WTC11 (cell line): ENCODE measurements around the gene GDF11. TPM values are rescaled to one million over a fixed set of nuclear protein-coding genes. Genes with fewer than 3 reads are reported as not detected.

Experiments used
- ATAC-seq: fragments of 200-7000 bp; cut with Tn5 transposase; 2 replicates; pipeline ENCODE4 v1.10.0; 2021; ENCODE audit warnings: mild to moderate bottlenecking, moderate library complexity
- CTCF ChIA-PET: fragments of 300-600 bp; sonication (Branson Sonifier 250); formaldehyde crosslinking; loops from one replicate; lab custom pipeline; 2021; ENCODE audit warnings: antibody characterized with exemption; lab: Charles Lee
- POLR2A ChIA-PET: fragments of 350-600 bp; sonication (Branson Sonifier 250); formaldehyde crosslinking; loops from one replicate; lab custom pipeline; 2021; ENCODE audit warnings: antibody characterized with exemption; lab: Charles Lee
- DNase-seq: peaks from one replicate; pipeline ENCODE4 v3.0.0; 2021; ENCODE audit warnings: low spot score
- H3K27ac Mint-ChIP-seq: 2 replicates; pipeline ENCODE4 v1.8.0; 2021; ENCODE audit warnings: mixed read lengths
- H3K27me3 Mint-ChIP-seq: 2 replicates; pipeline ENCODE4 v1.8.0; 2021; ENCODE audit warnings: low read depth, mild to moderate bottlenecking, moderate library complexity, mixed read lengths
- H3K36me3 Mint-ChIP-seq: 2 replicates; pipeline ENCODE4 v1.8.0; 2021; ENCODE audit warnings: mixed read lengths
- H3K4me1 Mint-ChIP-seq: 2 replicates; pipeline ENCODE4 v1.8.0; 2022; ENCODE audit warnings: mixed read lengths
- H3K4me3 Mint-ChIP-seq: 2 replicates; pipeline ENCODE4 v1.8.0; 2021; ENCODE audit warnings: mild to moderate bottlenecking, moderate library complexity, mixed read lengths
- H3K9me3 Mint-ChIP-seq: 2 replicates; pipeline ENCODE4 v1.8.0; 2021; ENCODE audit warnings: mixed read lengths
- ARID4B ChIP-seq: sonication (generic); formaldehyde crosslinking; IDR thresholded peaks from 2 replicates; pipeline ENCODE4 v1.8.0; 2023; ENCODE audit warnings: missing genetic modification reagents, mild to moderate bottlenecking, borderline replicate concordance
- ATF3 ChIP-seq: sonication (generic); formaldehyde crosslinking; conservative IDR thresholded peaks from 2 replicates; pipeline ENCODE4 v1.8.1; 2022; ENCODE audit warnings: mild to moderate bottlenecking, missing genetic modification reagents
- CDX4 ChIP-seq: fragments of 250-450 bp; sonication (Bioruptor Pico); IDR thresholded peaks from 2 replicates; pipeline ENCODE4 v1.9.0; 2021; ENCODE audit warnings: moderate library complexity, mild to moderate bottlenecking, inconsistent platforms, borderline replicate concordance
- CTCF ChIP-seq: fragments of 200-600 bp; IDR thresholded peaks from 2 replicates; pipeline ENCODE4 v1.8.0; 2022; ENCODE audit warnings: antibody characterized with exemption
- E2F4 ChIP-seq: sonication (generic); formaldehyde crosslinking; IDR thresholded peaks from 2 replicates; pipeline ENCODE4 v1.8.1; 2022; ENCODE audit warnings: low read depth, mild to moderate bottlenecking, moderate library complexity, missing genetic modification reagents, borderline replicate concordance
- HMGXB4 ChIP-seq: sonication (generic); formaldehyde crosslinking; IDR thresholded peaks from 2 replicates; pipeline ENCODE4 v1.8.1; 2023; ENCODE audit warnings: mild to moderate bottlenecking, moderate library complexity, missing genetic modification reagents
- IRF1 ChIP-seq: sonication (generic); formaldehyde crosslinking; IDR thresholded peaks from 2 replicates; pipeline ENCODE4 v1.8.0; 2023; ENCODE audit warnings: missing genetic modification reagents
- KAT7 ChIP-seq: sonication (generic); formaldehyde crosslinking; IDR thresholded peaks from 2 replicates; pipeline ENCODE4 v1.8.1; 2023; ENCODE audit warnings: missing genetic modification reagents, mild to moderate bottlenecking, borderline replicate concordance
- MXD4 ChIP-seq: fragments of 250-450 bp; sonication (Bioruptor Pico); IDR thresholded peaks from 2 replicates; pipeline ENCODE4 v1.8.0; 2021; ENCODE audit warnings: mild to moderate bottlenecking, moderate library complexity, borderline replicate concordance
- NFYB ChIP-seq: sonication (generic); formaldehyde crosslinking; conservative IDR thresholded peaks from 2 replicates; pipeline ENCODE4 v1.8.0; 2022; ENCODE audit warnings: low read depth, missing genetic modification reagents
- RORB ChIP-seq: fragments of 250-450 bp; sonication (Bioruptor Pico); IDR thresholded peaks from 2 replicates; pipeline ENCODE4 v1.9.0; 2021; ENCODE audit warnings: mild to moderate bottlenecking
- SMAD3 ChIP-seq: sonication (generic); formaldehyde crosslinking; IDR thresholded peaks from 2 replicates; pipeline ENCODE4 v1.8.0; 2022; ENCODE audit warnings: missing genetic modification reagents, mild to moderate bottlenecking, borderline replicate concordance
- SOX15 ChIP-seq: fragments of 250-450 bp; sonication (Bioruptor Pico); IDR thresholded peaks from 2 replicates; pipeline ENCODE4 v1.9.0; 2021; ENCODE audit warnings: mild to moderate bottlenecking
- TP53 ChIP-seq: sonication (generic); formaldehyde crosslinking; IDR thresholded peaks from 2 replicates; pipeline ENCODE4 v1.8.1; 2023; ENCODE audit warnings: mild to moderate bottlenecking, missing genetic modification reagents
- USF2 ChIP-seq: sonication (generic); formaldehyde crosslinking; IDR thresholded peaks from 2 replicates; pipeline ENCODE4 v1.8.1; 2023; ENCODE audit warnings: mild to moderate bottlenecking, missing genetic modification reagents, moderate library complexity
- ZNF121 ChIP-seq: sonication (generic); formaldehyde crosslinking; IDR thresholded peaks from 2 replicates; pipeline ENCODE4 v1.8.0; 2023; ENCODE audit warnings: missing genetic modification reagents
- ZNF263 ChIP-seq: sonication (generic); formaldehyde crosslinking; IDR thresholded peaks from 2 replicates; pipeline ENCODE4 v1.8.1; 2022; ENCODE audit warnings: low read depth, mild to moderate bottlenecking, moderate library complexity, missing genetic modification reagents
- ZNF396 ChIP-seq: fragments of 250-450 bp; sonication (Bioruptor Pico); IDR thresholded peaks from 2 replicates; pipeline ENCODE4 v1.8.0; 2021; ENCODE audit warnings: mild to moderate bottlenecking, moderate library complexity, borderline replicate concordance
- total RNA-seq: library from RNA; stranded (reverse); gene quantifications from 3 replicates; pipeline ENCODE4 v1.2.3, GENCODE V29; 2021

The GDF11 gene
- total RNA-seq, 1 experiment from 2014 or later: 16.9 TPM

- no peak for TF ChIP-seq USF2 (CRISPR knock-in tag)
- no peak for TF ChIP-seq ZNF263 (CRISPR knock-in tag)
- TF ChIP-seq E2F4 (CRISPR knock-in tag): no peak
- no peak for TF ChIP-seq CDX4 (CRISPR knock-in tag)
- TF ChIP-seq RORB (CRISPR knock-in tag): no peak
- TF ChIP-seq HMGXB4: no peak
- TF ChIP-seq MXD4: no peak
These were observed 53.0 kb downstream of the GDF11 start (continued) for GRCh38 chr12:55795950-55796349.

- Mint-ChIP-seq H3K4me3 (no peak overlapping the region), H3K27me3 (no peaks in the 10 kb centered on the region), H3K36me3 (peaks cover 63% of the 10 kb centered on the region), H3K4me1 (peaks cover 8% of the 10 kb centered on the region), H3K27ac (peak overlapping the region; percentile 81; the same call in 1 of the 2 replicates), H3K9me3 (no peaks in the 10 kb centered on the region)
- peak; percentile 36 for DNase-seq
- no peak; the same call in 1 of the 2 replicates for ATAC-seq
- POLR2A ChIA-PET: interaction anchor here (1.0 kb wide), 2 partner anchors 8 to 60 kb away, joined by 3 read pairs; no protein-coding TSS in a partner anchor
- CTCF ChIA-PET: interaction anchor here (0.5 to 2.3 kb wide), 17 partner anchors 9 to 187 kb away, joined by 3 to 26 read pairs (median 4); partner anchors contain the start of genes CD63, ORMDL2 and SARNP
- TF ChIP-seq SMAD3 (no peak), CTCF (peak; percentile 27; the same call in 1 of the 2 replicates)
- TF ChIP-seq, all 79 proteins: peak for 1
These were observed 54.1 kb downstream of the GDF11 start for GRCh38 chr12:55797068-55797467.

- ATAC-seq: no peak
- no peak for DNase-seq
- H3K4me3 Mint-ChIP-seq: no peak overlapping the region
- H3K4me1 Mint-ChIP-seq: peaks cover 8% of the 10 kb centered on the region
- CTCF ChIA-PET: interaction anchor here (0.5 to 2.3 kb wide), 18 partner anchors 8 to 187 kb away, joined by 3 to 26 read pairs (median 4); partner anchors contain the start of genes CD63, DNAJC14, ORMDL2 and SARNP
- H3K27me3 Mint-ChIP-seq: no peaks in the 10 kb centered on the region
- peaks cover 61% of the 10 kb centered on the region for H3K36me3 Mint-ChIP-seq
- H3K27ac Mint-ChIP-seq: peak overlapping the region; percentile 81
- H3K9me3 Mint-ChIP-seq: no peaks in the 10 kb centered on the region
- POLR2A ChIA-PET: interaction anchor here (1.0 kb wide), 2 partner anchors 9 to 60 kb away, joined by 3 read pairs; no protein-coding TSS in a partner anchor
- TF ChIP-seq KAT7 (CRISPR knock-in tag): no peak
- no peak for TF ChIP-seq ARID4B
- TF ChIP-seq ZNF396 (CRISPR knock-in tag): no peak
- no peak for TF ChIP-seq ATF3
- TF ChIP-seq NFYB (CRISPR knock-in tag): no peak
- no peak for TF ChIP-seq TP53
- TF ChIP-seq IRF1: no peak
- no peak for TF ChIP-seq ZNF121 (CRISPR knock-in tag)
- TF ChIP-seq SOX15 (CRISPR knock-in tag): no peak
- no peak for TF ChIP-seq E2F4 (CRISPR knock-in tag)
These were observed 54.6 kb downstream of the GDF11 start for GRCh38 chr12:55797550-55797949.
